ENCODE results near the gene ZSCAN2. TPM values are rescaled to one million over a fixed set of nuclear protein-coding genes. Genes with fewer than 3 reads are reported as not detected.

Gene ZSCAN2
- total RNA-seq, 1 donor from 2014 or later, result 16.2 TPM

GRCh38 chr15:84653584-84653909 lies 52.7 kb downstream of the ZSCAN2 start:
- peaks cover 6% of the 10 kb centered on the region for H4K20me1 ChIP-seq (ENCODE audit: insufficient read depth, low read length)
- H3K27me3 Mint-ChIP-seq (ENCODE audit: low read depth, unreplicated experiment), result peaks cover 3% of the 10 kb centered on the region
- peak overlapping the region; percentile 93 for H3K4me3 Mint-ChIP-seq (ENCODE audit: unreplicated experiment)
- H2AFZ ChIP-seq (ENCODE audit: low read depth, low read length), result peak overlapping the region; percentile 83
- peaks cover 29% of the 10 kb centered on the region for H3K4me1 ChIP-seq (ENCODE audit: insufficient read depth, low read length)
- peaks cover 27% of the 10 kb centered on the region for H3K79me2 ChIP-seq (ENCODE audit: insufficient read depth, low read length)
- peaks cover 3% of the 10 kb centered on the region for H3K9me3 Mint-ChIP-seq (ENCODE audit: unreplicated experiment)
- FAIRE-seq, result no peak
- H3K9ac ChIP-seq (ENCODE audit: low read length), result peak overlapping the region; percentile 93
- H3K4me3 ChIP-seq (ENCODE audit: insufficient read depth, low read depth, low read length), result peak overlapping the region; percentile 90
- H3K27ac ChIP-seq (ENCODE audit: low read depth, low read length), result peak overlapping the region; percentile 91
- peak overlapping the region; percentile 93 for H3K27ac Mint-ChIP-seq (ENCODE audit: unreplicated experiment)
- no peak for DNase-seq (ENCODE audit: low read depth)
- H3K4me2 ChIP-seq (ENCODE audit: low read length), result peak overlapping the region; percentile 96
- TF ChIP-seq CTCF (IDR thresholded peaks at IDR 0.05; ENCODE audit: insufficient read depth, low read depth, low read length) (no peak), EZH2 (IDR thresholded peaks at IDR 0.05; ENCODE audit: insufficient read depth, low read length) (no peak)
- H3K9me3 ChIP-seq (ENCODE audit: insufficient read depth, low read depth, low read length), result no peaks in the 10 kb centered on the region
- H3K27me3 ChIP-seq (ENCODE audit: insufficient read depth, low read length), result no peaks in the 10 kb centered on the region
- peaks cover 7% of the 10 kb centered on the region for H3K36me3 ChIP-seq (ENCODE audit: insufficient read depth, low read length)
- peaks cover 20% of the 10 kb centered on the region for H3K4me1 Mint-ChIP-seq (ENCODE audit: low read depth, unreplicated experiment)
- H3K36me3 Mint-ChIP-seq (ENCODE audit: low read depth, unreplicated experiment), result peaks cover 18% of the 10 kb centered on the region

- Histone ChIP-seq H3K79me2 (ENCODE audit: insufficient read depth, low read length) (peaks cover 24% of the 10 kb centered on the region), H3K9me3 (ENCODE audit: insufficient read depth, low read depth, low read length) (no peaks in the 10 kb centered on the region), H2AFZ (ENCODE audit: low read depth, low read length) (peak within 1 kb of the TSS; percentile 83), H3K9ac (ENCODE audit: low read length) (peak within 1 kb of the TSS; percentile 93), H4K20me1 (ENCODE audit: insufficient read depth, low read length) (peaks cover under 1% of the 10 kb centered on the region), H3K4me3 (ENCODE audit: insufficient read depth, low read depth, low read length) (peak within 1 kb of the TSS; percentile 90), H3K36me3 (ENCODE audit: insufficient read depth, low read length) (peaks cover 2% of the 10 kb centered on the region), H3K27me3 (ENCODE audit: insufficient read depth, low read length) (no peaks in the 10 kb centered on the region), H3K4me2 (ENCODE audit: low read length) (peak within 1 kb of the TSS; percentile 96), H3K4me1 (ENCODE audit: insufficient read depth, low read length) (peaks cover 29% of the 10 kb centered on the region), H3K27ac (ENCODE audit: low read depth, low read length) (peak within 1 kb of the TSS; percentile 91)
- TF ChIP-seq EZH2 (IDR thresholded peaks at IDR 0.05; ENCODE audit: insufficient read depth, low read length) (no peak), CTCF (IDR thresholded peaks at IDR 0.05; ENCODE audit: insufficient read depth, low read depth, low read length) (no peak)
- DNase-seq (ENCODE audit: low read depth) (peak; percentile 84), FAIRE-seq (no peak)
- Mint-ChIP-seq H3K4me1 (ENCODE audit: low read depth, unreplicated experiment) (peaks cover 20% of the 10 kb centered on the region), H3K27ac (ENCODE audit: unreplicated experiment) (peak within 1 kb of the TSS; percentile 93), H3K36me3 (ENCODE audit: low read depth, unreplicated experiment) (peaks cover 15% of the 10 kb centered on the region), H3K9me3 (ENCODE audit: unreplicated experiment) (peaks cover 3% of the 10 kb centered on the region), H3K4me3 (ENCODE audit: unreplicated experiment) (peak within 1 kb of the TSS; percentile 93), H3K27me3 (ENCODE audit: low read depth, unreplicated experiment) (peaks cover 3% of the 10 kb centered on the region)
These were observed 53.3 kb downstream of the ZSCAN2 start, which contains the start of gene WDR73 for GRCh38 chr15:84653910-84654688. Gene WDR73 (minus strand): TSS chr15:84654283. CDS start chr15:84654274, 9 bp downstream.

Data from astrocyte (in vitro differentiated cells and primary cell).